Skin of body (tissue), 2 donors: ENCODE measurements around the gene WRNIP1. TPM values are rescaled to one million over a fixed set of nuclear protein-coding genes. Genes with fewer than 3 reads are reported as not detected.
"Not testable (repeated sequence)": the region's sequence is repeated elsewhere in the genome, so short reads cannot be mapped to it uniquely, and the experiment has no call there.

Experiments
- DNase-seq: peaks from one replicate; lab custom pipeline; 2025; lab: John Stamatoyannopoulos, UW
- total RNA-seq: library from RNA; depleted of rRNA; stranded (reverse); fragments of >200 nt; gene quantifications from one replicate; pipeline ENCODE4 v1.2.3, GENCODE V29; 2014

Gene WRNIP1
- total RNA-seq, 1 donor from 2014 or later: 24.8 TPM

- no peak for DNase-seq
Measured at GRCh38 chr6:2760882-2761842, 4.0 kb upstream of the WRNIP1 start.

GRCh38 chr6:2762868-2763267 lies 2.3 kb upstream of the WRNIP1 start:
- DNase-seq: not testable (repeated sequence)

- no peak for DNase-seq
Measured at GRCh38 chr6:2763345-2763841, 1.8 kb upstream of the WRNIP1 start.

GRCh38 chr6:2763876-2764540 lies 1.2 kb upstream of the WRNIP1 start:
- no peak for DNase-seq

GRCh38 chr6:2764610-2765165 lies 505 bp upstream of the WRNIP1 start:
- DNase-seq: peak; percentile 81

GRCh38 chr6:2765896-2766766 lies 938 bp downstream of the WRNIP1 start:
- DNase-seq: peak; percentile 54

GRCh38 chr6:2766767-2767656 lies 1.8 kb downstream of the WRNIP1 start:
- DNase-seq: no peak

GRCh38 chr6:2767657-2768524 lies 2.7 kb downstream of the WRNIP1 start:
- no peak for DNase-seq

GRCh38 chr6:2768696-2769095 lies 3.5 kb downstream of the WRNIP1 start:
- DNase-seq: no peak

GRCh38 chr6:2770171-2770570 lies 5.0 kb downstream of the WRNIP1 start:
- DNase-seq: no peak

- no peak for DNase-seq
Measured at GRCh38 chr6:2771079-2771478, 5.9 kb downstream of the WRNIP1 start.

- no peak for DNase-seq
Measured at GRCh38 chr6:2772840-2773239, 7.6 kb downstream of the WRNIP1 start.

- no peak for DNase-seq
Measured at GRCh38 chr6:2773449-2773848, 8.3 kb downstream of the WRNIP1 start.

GRCh38 chr6:2775003-2775402 lies 9.8 kb downstream of the WRNIP1 start:
- no peak for DNase-seq

GRCh38 chr6:2777249-2777648 lies 12.1 kb downstream of the WRNIP1 start:
- DNase-seq: no peak

GRCh38 chr6:2780102-2780737 lies 15.0 kb downstream of the WRNIP1 start:
- no peak for DNase-seq

- DNase-seq: no peak
Measured at GRCh38 chr6:2781685-2782355, 16.6 kb downstream of the WRNIP1 start.

GRCh38 chr6:2782356-2782708 lies 17.1 kb downstream of the WRNIP1 start:
- no peak for DNase-seq
